NCI-H774 (cell line): ENCODE measurements around the gene IGFN1.

Experiments
- DNase-seq: peaks from one replicate; lab custom pipeline; 2025; lab: John Stamatoyannopoulos, UW

IGFN1 gene

DNA sequence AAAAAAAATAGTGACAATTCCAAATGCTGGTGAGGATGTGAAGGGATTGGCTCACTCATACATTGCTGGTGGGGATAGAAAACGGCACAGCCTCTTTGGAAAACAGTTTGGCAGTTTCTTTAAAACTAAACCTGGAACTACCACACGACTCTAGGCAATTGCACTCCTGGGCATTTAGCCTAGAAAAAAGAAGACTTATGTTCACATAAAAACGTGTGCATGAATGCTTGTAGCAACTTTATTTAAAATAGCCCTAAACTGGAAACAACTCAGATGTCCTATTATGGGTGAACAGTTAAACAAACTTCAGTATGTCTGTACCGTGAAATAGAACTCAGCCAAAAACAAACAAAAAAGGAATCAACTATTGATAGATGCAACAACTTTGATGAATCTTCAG lies 26.9 kb upstream of the IGFN1 start:
- no peak for DNase-seq

DNA sequence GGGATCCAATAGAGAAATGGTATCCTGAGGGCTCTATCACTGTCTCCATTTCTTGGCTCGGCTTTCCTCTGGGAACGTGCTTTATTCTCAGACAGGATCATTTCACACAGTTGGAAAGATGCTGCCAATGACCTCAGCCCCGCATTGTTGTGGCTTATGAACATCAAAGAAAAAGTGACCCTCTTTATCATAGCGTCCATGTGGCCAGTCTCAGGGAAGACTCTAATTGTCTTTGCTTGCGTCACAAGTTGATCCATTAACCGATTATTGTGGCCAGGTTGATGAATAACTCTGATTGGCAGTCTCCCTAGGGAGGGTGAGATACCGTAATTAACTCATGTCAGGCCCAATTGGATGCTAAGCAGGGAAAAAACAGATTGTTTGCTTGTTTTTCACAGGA lies 26.0 kb upstream of the IGFN1 start:
- DNase-seq = no peak

DNA sequence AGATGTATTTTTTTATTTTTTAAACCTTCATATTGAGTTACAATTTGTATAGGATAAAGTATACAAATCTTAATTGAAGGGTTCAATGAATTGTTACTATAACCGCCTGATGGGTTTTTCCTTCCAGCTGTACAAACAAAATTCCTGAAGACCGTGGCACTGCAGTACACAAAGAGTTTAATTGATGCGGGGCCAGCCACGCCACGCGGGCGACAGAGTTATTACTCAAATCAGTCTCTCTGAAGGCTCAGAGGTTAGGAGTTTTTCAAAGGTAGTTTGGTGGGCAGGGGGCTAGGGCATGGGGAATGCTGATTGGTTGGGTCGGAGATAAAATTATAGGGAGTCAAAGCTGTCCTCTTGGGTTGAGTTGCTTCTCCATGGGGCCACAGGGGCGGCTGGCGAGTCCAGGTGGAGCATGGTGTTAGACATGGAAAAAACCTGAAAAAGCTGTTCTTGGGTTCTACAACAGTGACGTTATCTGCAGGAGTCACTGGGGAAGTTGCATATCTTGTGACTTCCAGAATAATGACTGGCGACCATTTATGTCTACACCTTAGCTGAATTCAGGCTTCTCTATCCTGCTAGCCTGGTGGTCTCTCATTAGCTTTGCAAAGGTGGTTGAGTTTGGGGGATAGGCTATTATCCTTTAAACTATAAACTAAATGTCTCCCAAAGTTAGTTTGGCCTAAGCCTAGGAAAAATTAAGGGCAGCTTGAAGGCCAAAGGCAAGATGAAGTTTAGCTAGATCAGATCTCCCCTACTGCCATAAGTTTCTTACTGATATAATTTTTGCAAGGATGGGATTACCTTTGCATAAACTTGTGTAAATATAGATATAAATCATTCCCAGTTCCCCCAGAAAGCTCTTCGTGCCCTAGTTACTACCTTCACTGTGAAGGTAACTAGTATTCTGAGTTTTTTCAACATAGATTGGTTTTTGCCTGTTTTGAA lies 23.3 kb upstream of the IGFN1 start:
- DNase-seq = peak; percentile 62

DNA sequence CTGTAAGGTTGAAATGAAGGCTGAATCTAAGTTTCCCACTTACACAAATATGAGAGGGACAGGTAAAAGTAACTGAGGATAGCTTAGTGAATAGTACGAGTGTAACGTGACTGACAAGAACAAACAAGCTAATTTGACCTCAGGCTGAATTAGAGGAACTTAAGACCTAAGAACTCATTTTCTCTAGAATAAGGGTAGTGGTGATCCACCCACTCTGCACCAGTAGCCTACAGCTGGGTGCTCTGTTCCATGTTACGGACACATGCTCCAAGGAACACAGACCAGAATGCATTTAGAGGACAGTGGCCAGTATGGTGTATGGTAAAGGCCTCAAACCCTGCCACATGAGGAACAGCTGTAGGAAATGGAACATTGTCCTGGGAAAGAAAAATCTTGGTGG lies 21.4 kb upstream of the IGFN1 start:
- DNase-seq = no peak

DNA sequence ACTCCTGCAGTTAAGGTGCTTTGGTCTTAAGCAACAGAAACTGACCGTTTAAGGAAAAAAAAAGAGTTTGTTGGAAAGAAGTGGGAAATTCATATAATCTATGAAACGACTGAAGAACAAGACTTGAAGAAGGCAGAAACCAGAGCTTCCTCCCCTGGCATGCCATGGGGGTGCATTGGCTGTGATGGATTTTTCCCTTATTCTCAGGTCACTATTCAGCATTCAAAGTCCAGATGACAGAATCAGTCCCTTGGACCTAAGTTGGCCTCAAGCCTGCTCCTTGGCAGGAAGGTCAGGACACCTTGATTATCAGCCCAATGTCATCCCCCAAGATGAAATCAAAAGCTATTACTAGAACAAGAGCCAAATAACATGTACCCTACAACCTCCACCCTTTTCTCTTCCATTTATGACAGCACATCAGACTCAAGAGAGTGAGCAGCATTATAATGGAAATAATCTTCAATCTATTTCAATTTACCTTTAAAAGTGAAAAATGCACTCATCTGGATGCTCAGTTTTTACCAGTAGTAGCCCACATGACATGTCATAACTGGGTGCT lies 20.6 kb upstream of the IGFN1 start:
- no peak for DNase-seq

DNA sequence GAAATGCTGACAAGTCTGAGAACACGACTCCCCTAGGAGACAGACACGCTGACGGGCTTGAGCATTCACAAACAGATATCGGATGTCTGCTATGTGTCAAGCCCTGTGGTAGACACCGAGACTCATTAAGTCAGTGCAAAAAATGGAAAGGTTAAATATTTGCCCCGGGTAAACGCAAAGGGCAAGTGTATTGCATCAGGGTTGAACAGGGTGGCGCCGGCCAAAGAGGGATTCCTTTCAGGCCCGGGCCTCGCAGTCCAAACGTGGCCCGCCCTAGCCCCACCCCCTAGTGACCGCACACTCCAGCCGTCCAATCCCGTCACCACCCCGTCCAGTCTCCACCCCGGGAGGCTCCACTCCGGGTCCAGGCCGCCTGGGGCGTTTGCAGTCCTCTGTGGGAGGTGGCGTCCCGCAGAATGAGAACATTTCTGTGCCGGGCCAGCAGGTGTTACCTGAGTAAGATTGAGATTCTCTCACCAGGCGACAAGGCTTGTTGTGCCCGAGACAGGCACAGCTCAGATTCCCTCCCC lies 20.0 kb upstream of the IGFN1 start:
- DNase-seq = peak; percentile 94

DNA sequence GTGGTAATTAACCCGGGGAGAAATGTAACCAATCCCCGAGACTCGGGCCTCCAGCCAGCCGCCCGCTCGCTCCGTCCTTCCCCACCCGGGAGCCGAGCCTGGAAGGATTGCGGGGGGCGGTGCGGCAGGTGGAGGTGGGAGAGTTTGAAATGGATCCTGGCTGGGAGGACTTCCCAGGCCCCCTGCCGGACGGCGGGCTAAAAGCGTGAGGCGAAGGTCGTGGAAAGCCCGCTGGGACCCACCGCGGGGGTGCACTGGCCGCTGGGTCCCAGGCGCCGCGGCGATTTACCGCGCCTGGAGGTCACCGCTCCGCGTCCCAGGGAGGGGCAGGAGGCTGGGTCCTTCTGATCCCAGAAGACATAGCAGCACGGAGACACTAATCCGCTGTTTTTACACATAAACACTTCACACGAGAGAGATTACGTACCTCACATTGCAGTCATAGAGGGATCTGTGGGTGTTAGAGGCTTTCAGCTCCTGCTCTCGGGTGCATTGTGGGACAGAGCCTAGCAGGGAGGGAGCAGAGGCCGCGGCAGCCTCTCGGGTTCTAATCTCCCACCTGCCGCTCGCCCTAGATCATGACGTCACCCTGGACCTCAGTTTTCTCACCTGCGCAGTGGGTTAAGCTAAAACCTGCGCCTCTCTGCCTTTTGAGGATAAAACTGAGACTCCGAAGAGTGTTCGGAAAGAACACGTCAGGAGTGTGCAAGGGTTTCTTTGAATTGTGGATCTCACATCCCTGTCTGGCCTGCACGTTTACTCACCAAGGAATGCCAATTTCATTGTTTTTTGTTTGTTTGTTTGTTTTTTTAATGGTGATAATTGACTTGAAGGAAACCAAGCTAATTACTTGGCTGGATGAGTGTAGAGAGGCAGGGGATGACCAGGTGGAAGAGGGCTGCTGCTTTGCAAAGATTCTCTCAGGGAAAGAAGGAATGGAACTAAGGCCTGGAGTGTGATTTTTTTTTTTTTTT lies 19.3 kb upstream of the IGFN1 start:
- DNase-seq = peak; percentile 80

DNA sequence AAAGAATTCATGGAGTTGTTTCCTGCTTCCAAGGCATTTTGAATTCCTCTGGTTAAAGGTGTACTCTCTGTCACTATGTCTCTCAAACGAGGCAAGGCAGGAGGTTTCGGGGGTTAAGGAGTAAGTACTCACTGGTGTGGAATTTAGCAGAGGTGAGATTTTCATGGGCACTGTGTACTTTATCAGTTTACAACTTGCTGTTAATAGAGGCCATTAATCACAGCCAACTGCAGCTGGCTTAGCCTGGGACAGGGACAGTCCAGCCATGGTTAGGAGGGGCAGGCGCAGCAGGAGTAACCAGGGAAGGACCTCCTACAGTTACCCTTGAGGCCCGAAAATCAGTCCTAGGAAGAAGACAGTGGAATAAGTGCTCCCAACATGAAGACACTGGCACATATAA lies 18.3 kb upstream of the IGFN1 start:
- no peak for DNase-seq

DNA sequence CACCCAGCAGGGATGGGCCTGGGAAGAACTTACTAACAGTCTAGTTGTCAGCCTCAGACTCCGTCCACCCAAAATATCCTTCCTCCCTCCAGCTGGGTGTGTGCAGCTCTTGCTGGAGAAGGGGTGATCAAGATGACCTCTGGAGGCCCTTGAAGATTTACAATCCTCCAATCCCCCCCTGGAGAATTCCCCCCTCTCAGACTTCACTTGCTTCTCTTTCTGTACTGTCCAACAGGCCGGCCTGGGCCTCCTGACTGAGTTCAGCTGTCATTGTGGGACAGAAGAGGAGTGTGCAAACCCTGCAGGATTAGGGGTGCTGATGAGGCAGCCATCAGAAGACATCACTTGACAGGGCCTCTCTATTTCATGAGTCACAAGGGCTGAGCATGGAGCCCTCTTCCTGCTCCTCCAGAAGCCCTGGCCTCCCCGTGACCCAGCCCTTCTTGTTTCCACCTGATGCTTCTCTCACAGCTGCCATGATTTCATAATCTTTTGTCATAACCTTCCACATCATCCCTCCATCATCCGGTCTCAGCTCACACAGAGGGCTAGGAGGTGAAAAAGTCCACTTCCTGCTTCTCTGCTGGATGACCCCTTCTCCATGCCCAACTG lies 17.5 kb upstream of the IGFN1 start:
- DNase-seq = no peak

DNA sequence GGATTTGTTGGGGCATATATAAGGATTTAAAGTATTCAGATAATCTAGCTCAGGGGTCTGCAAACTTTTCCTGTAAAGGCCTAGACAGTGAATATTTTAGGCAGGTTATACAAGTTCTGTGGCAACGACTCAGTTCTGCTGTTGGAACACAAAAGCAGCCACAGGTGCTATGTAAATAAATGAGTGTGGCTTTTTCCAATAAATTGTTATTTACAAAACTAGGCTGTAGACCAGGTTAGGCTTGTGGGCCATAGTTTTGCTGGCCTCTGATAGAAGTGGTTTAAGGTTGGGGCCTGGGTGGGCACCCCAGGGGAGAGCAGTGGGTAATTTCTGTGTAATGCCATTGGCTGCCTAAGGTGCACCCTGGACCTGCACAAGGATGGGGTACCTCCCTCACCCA lies 16.9 kb upstream of the IGFN1 start:
- DNase-seq = no peak

DNA sequence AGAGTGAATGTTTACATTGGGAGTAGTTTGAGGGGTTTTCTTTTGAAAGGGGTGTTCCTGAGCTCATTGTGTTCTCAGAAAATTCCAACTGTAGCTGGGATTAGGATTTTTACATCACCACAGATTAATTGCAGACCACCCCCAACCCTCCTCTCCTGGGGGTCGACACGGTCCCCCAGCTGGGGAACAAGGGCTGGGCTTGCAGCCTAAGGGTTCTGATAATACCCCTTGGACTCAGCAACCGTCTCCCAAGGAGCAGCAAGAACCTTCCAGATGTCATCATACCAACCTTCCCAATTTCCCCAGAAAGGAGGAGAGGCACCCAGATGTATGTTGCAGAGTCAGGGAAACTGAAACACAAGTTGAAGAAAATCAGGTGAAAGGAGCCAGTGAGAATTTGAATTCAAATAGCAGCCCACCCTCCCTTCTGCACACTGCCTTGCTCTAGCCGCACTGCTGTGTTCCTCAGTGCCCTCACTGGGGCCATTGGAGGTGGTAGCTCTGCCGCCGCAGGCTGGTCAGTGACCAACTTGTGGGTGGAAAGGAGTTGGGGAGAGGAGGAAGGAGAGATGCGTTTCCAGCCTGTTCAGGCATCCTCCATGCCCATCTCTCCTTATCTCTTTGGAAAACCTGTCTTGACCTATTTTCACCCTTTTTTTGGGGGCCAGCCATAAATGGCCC lies 14.7 kb upstream of the IGFN1 start:
- DNase-seq = no peak

DNA sequence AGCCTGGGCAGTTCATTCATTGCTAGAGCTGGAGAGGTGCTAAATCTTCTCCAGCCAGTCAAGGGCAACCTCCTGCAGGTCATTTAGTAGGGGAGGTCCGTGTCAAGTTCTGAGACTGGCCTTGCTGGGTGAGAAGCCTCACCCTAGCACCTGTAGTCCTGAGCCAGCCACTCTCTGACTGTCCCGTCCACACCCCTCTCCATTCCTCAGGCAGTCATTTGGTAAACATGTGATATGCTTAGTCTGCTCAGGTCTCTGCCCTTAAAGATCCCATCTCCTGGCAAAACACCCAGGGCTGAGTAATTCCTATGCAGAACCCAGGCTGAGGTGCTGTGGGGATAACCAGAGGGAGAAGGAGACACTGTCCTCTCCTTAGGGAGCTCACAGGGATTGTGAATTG lies 13.7 kb upstream of the IGFN1 start:
- no peak for DNase-seq

DNA sequence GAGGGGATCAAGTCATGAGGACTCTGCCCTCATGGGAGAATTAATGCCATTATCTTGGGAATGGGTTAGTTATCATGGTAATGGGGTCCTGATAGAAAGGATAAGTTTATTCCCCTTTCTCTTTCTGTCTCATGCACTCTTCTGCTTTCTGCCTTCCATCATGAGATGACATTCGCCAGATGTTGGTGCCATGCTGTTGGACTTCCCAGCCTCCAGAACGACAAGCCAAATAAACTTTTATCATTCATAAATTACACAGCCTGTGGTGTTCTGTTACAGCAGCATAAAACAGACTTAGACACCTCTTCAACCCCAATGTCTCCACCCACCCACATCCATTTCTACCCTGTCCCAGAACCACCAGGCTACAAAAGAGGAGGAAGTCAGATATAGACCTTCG lies 11.9 kb upstream of the IGFN1 start:
- no peak for DNase-seq

DNA sequence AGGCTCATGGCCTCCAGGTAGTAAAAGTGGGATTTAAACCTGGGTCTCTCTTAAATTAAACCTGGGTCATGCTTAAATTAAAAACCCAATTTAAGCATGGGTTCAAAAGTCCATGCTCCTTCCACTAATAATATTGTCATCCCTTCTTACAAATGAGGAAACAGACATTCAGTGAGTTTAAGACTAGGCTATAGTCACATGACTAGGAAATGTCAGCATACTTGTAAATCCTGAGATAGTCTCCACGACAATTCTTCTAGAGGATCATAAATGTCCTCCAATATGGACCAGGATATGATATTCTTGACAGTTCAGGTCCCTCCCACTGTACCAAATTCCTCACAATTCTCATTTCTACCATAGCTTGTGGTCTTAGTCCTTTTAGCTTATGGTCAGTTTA lies 10.5 kb upstream of the IGFN1 start:
- DNase-seq = no peak

DNA sequence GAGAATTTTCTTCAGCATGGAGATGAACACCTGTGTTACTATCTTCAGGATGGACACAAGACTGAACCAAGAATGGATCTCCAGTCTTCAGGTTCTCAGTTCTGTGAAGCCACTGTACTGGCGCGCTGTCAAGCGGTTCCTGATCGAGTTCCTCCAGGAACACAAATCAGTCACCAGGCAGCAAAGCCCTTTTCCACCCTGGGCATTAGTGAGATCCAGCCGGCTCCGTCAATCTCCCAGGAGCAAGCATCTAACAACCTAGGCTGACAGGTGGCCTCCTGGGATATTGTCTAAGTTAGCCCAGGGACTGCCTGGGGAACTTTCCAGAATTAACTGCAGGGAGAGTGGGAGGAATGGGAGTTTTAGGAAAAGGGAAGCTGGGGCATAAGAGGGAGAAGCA lies 9.7 kb upstream of the IGFN1 start:
- no peak for DNase-seq

DNA sequence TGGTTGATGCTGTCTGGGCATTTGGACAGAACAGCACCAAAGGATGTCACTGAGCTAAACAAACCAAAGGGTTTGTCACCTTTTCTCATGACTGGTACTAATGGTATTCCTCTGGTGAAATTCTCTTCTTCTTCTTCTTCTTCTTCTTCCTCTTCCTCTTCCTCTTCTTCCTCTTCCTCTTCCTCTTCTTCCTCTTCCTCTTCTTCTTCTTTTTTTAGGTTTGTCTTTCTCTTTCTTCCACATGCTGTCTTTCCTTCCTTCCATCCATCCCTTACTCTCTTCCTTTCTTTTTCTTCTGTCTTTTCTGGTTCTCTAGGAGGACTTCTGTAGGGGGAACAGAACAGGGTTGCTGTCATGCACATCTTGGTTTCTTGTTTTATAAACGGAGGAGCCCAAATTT lies 9.3 kb upstream of the IGFN1 start:
- DNase-seq = no peak

DNA sequence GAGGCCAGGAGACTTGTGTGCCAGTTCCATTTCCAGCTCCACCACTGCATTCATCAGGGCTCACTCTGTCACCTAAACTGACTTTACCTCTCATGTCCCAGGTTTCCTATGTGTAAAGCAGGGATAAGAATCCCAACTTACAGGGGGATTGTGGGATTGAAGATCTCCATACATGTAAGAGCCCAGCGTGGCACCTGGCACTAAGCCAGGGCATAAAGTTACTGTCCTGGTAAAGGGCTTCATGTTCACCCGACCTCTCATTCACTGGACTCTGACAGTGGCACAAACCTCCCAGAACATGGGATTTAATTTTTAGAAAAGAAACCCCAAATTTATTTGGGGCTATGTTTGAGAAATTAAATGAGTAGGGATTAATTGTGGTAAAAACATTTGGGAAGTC lies 8.9 kb upstream of the IGFN1 start:
- DNase-seq = no peak

DNA sequence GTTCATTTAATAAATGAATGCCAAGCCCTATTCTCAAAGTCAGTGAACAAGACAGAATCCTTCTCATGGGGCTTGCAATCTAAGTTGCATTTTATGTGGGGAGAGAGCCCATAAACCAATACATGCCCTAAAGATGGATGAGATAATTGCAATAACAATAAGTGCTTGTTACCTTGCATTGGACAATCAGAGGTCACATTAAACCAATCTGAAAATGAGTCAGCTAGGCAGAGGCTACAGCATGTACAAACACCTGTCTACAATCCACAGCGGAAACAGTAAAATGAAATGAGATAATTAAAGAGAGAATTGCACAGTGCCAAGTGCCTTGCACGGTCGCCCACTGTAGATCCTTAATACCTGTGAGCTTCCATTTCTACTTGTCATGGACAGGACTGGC lies 7.4 kb upstream of the IGFN1 start:
- peak; percentile 39 for DNase-seq

DNA sequence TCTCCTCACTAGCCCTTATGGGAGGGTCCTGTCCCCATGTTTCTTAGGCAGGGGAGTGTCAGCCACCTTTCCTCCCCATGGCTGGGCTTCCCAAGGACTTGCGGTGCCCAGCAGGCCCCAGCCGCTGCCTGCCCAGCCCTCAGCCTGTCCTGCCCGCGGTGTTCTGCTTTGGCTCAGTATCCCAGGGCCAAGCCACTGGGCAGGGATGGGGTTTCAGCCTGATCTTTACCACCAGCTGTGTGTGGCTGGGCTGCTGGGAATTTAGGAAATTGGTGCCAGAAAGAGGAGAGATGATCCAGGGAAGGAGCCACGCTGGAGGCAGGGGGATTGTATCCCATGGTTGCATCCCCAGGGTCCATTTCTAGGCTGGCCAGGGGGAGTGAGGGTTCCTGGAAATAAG lies 6.9 kb upstream of the IGFN1 start:
- DNase-seq = no peak

DNA sequence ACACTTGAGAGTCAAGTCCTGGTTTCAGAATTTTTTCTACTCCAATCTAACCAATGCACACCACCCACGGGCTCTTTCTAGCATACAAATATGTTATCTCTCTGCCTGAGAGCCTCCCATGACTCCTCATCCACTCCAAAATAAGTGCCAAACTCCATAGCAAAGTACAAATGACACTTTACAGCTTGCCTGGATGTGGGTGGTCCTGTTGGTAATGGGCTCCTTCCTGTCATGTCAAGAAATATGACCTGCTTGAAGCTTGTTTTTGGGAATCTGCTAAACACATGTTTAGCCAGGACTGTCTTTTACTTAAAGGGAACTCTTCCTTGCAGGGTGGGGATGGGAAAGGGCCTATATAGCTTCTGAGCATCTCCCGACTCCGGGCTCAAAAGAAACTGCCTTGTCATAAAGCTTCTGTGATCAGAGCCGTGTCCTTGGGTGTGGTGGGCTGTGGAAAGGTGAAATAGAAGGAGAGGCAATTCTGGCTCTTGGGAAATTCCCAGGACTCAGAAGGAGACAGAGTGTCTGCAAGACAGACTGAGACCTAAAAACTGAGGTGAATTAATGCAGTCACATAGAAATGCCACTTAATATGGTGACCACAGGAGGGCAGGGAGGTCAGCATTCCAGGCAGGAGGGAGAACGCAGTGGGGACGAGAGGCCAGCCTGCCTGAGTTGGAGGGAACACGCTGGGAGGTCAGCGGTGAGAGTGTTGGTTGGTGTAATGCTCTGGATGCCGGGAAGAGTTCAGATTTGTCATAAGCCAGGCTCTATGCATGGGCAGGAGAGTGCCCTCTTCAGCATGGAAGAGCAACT lies 6.1 kb upstream of the IGFN1 start:
- DNase-seq = peak; percentile 15

DNA sequence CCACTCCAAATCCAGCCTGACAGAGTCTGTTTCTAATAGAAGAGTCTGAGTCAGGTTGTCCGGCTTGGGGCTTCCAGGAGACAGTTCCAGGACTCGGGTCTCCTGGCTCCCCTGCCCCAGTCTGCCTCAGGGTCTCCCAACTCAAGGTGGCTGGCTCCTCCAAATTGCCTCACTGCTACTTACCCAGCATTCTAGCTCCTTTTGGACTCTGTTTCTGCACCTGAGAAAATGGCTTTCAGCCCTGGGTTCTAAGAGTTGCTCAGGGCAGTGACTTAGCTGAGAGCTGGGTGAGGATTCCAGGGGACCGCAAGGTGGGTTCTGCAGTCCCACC lies 5.5 kb upstream of the IGFN1 start:
- DNase-seq = no peak
